Fibroblast of the aortic adventitia (primary cell): ENCODE data around the gene RBCK1. TPM values are rescaled to one million over a fixed set of nuclear protein-coding genes. Genes with fewer than 3 reads are reported as not detected.

Experiments
- DNase-seq: peaks from one replicate; pipeline ENCODE4 v3.0.0-alpha.2; 2010; ENCODE audit warnings: low read depth
- H3K4me3 ChIP-seq: 2 replicates; pipeline ENCODE4 v1.5.1; 2011; ENCODE audit warnings: low read depth, mild to moderate bottlenecking, control low read depth, low read length, moderate library complexity
- total RNA-seq: library from RNA; depleted of rRNA; stranded (reverse); fragments of >200 nt; gene quantifications from 2 replicates; pipeline ENCODE4 v1.2.3, GENCODE V29; 2012; ENCODE audit warnings: low replicate concordance
- TF ChIP-seq, protein P1 (sequence below): IDR thresholded peaks from 2 replicates; pipeline ENCODE4 v1.5.1; 2011; ENCODE audit warnings: mild to moderate bottlenecking, low read length, control low read depth, inconsistent platforms; ENCODE audit not compliant: insufficient read depth

The RBCK1 gene
- total RNA-seq, 1 donor: 60.7 TPM

GRCh38 chr20:414161-414560, 6.1 kb downstream of the RBCK1 start:
- no peak for DNase-seq
- TF ChIP-seq, protein P1, sequence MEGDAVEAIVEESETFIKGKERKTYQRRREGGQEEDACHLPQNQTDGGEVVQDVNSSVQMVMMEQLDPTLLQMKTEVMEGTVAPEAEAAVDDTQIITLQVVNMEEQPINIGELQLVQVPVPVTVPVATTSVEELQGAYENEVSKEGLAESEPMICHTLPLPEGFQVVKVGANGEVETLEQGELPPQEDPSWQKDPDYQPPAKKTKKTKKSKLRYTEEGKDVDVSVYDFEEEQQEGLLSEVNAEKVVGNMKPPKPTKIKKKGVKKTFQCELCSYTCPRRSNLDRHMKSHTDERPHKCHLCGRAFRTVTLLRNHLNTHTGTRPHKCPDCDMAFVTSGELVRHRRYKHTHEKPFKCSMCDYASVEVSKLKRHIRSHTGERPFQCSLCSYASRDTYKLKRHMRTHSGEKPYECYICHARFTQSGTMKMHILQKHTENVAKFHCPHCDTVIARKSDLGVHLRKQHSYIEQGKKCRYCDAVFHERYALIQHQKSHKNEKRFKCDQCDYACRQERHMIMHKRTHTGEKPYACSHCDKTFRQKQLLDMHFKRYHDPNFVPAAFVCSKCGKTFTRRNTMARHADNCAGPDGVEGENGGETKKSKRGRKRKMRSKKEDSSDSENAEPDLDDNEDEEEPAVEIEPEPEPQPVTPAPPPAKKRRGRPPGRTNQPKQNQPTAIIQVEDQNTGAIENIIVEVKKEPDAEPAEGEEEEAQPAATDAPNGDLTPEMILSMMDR: no peak
- H3K4me3 ChIP-seq: no peak overlapping the region

DNA sequence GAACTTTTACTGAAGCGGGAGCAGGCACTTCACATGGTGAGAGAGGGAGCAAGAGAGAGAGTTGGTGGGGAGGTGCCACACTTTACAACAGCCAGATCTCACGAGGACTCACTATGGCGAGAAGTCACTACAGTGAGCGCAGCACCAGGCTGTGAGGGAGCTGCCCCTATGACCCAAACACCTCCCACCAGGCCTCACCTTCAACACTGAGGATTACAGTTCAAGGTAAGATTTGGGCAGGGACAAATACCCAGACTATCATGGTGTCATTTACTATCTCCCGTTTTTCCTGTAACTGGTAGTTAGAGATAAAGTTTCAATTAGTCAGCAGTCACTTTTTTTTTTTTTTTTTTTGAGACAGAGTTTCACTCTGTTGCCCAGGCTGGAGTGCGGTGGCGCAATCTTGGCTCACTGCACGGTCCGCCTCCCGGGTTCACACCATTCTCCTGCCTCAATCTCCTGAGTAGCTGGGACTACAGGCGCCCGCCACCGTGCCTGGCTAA, 7.8 kb downstream of the RBCK1 start:
- H3K4me3 ChIP-seq: no peak overlapping the region
- TF ChIP-seq, protein P1: no peak
- DNase-seq: no peak

DNA sequence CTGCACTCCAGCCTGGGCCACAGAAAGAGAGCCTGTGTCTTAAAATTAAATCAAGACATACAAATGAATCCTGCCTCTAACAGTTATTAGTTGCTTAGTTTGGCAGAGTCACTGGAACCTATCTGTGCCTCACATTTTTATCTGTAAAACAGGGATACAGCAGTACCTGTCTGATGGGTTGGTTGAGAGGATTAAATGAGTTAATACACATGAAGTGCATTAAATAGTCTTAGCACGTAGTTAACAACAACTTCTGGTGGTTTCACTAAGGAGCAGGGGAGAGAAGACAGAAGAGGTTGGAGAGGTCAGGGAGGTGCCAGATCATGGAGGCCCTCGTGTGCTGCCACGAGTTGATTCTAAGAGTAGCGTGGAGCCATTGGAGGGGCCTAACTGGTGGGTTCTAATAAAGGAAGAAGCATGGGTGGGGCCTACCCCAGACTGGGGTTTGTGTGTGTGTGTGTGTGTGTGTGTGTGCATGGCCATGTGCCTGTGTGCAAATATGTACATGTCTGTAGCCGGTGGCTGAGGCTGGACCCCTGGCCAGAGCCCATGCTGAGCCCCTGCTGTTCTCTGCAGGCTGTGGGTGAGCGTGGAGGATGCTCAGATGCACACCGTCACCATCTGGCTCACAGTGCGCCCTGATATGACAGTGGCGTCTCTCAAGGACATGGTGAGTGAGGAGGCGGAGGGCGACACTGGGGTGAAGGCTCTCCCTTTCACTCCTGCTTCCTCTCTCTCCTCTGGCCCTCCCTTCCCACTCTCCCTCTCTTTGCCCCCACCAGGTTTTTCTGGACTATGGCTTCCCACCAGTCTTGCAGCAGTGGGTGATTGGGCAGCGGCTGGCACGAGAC, 9.1 kb downstream of the RBCK1 start:
- TF ChIP-seq, protein P1: no peak
- DNase-seq: no peak
- H3K4me3 ChIP-seq: no peak overlapping the region

DNA sequence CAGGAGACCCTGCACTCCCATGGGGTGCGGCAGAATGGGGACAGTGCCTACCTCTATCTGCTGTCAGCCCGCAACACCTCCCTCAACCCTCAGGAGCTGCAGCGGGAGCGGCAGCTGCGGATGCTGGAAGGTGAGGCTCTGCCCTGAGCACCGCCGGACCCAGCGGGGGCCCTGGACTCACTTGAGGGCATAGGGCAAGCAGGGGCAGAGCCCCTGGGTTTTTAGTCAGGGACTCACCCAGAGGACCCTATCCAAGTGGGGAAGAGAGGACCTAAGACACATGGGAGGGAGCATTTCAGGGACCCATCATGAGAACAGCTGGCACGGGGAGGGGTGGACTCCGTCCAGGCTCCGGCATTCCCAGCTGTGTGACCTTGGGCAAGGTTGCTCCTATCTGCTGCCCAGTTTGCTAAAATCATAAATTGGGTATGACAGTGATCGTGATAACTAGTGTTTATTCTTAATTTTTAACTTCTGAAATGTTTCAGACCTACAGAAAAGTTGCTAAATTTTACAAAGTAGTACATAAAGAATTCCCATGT, 9.8 kb downstream of the RBCK1 start:
- no peak overlapping the region for H3K4me3 ChIP-seq
- TF ChIP-seq, protein P1: no peak

GRCh38 chr20:418858-419365, 10.8 kb downstream of the RBCK1 start:
- no peak for DNase-seq
- no peak overlapping the region for H3K4me3 ChIP-seq
- TF ChIP-seq, protein P1: no peak

More for the DNA sequence above, 9.8 kb downstream of the RBCK1 start:
- DNase-seq: no peak

DNA sequence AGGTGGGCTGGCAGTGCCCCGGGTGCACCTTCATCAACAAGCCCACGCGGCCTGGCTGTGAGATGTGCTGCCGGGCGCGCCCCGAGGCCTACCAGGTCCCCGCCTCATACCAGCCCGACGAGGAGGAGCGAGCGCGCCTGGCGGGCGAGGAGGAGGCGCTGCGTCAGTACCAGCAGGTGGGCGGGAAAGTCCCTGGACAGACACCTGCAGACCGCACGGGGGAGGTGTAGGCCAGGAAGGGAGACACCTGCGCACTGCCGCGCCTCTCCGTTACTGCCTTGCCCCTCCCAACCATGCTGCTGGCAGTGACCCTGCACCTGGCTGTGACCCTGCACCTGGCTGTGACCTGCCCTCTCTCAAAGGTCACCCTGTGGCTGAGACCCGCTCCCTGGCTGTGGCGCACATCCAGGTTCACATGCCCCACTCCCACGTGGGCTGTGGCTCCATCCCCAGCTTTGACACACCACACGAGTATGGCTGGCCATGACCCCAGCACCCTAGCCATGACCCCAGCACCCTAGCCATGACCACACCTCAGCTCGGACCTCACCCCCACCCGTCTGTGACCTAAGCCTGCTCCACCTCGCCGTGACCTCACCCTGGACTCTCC, 11.6 kb downstream of the RBCK1 start:
- H3K4me3 ChIP-seq: no peak overlapping the region
- TF ChIP-seq, protein P1: no peak
- DNase-seq: no peak
